Esophagus muscularis mucosa (tissue), 4 donors: Measurements from ENCODE around the gene WAS. TPM values are rescaled to one million over a fixed set of nuclear protein-coding genes. Genes with fewer than 3 reads are reported as not detected.
A peak's percentile ranks its signal among the peaks of the same experiment; 100 is the strongest.
"Not testable (repeated sequence)": the region's sequence is repeated elsewhere in the genome, so short reads cannot be mapped to it uniquely, and the experiment has no call there.

ENCODE experiments used
- DNase-seq: peaks from one replicate; pipeline ENCODE4 v3.0.0-alpha.2; 2017; ENCODE audit errors: extremely low spot score
- H3K27ac ChIP-seq, 4 donors: fragments of 200-600 bp; sonication (generic); replicated peaks in 1 of 4; 1 replicate in 3 of 4; 2 replicates in 1 of 4; pipeline ENCODE4 v1.5.1; 2016 to 2019; ENCODE audit warnings: mild to moderate bottlenecking in 1 of 4
- H3K27me3 ChIP-seq, 4 donors: fragments of 200-600 bp; sonication (generic); one replicate each; pipeline versions ENCODE4 v1.5.1 to v1.6.0; 2016 to 2019
- H3K36me3 ChIP-seq, 4 donors: fragments of 200-600 bp; sonication (generic); one replicate each; pipeline ENCODE4 v1.5.1; 2016 to 2019
- H3K4me1 ChIP-seq, 4 donors: fragments of 200-600 bp; sonication (generic); one replicate each; pipeline ENCODE4 v1.5.1; 2016 to 2019
- H3K4me3 ChIP-seq, 4 donors: fragments of 200-600 bp; sonication (generic); 1 replicate in 2 of 4; 2 replicates in 2 of 4; pipeline ENCODE4 v1.5.1; 2016 to 2019; ENCODE audit warnings: mild to moderate bottlenecking in 4 of 4, moderate library complexity in 1 of 4
- H3K9me3 ChIP-seq, 4 donors: fragments of 200-600 bp; sonication (generic); 1 replicate in 3 of 4; 2 replicates in 1 of 4; pipeline ENCODE4 v1.5.1; 2016 to 2019
- EP300 ChIP-seq: sonication (generic); formaldehyde crosslinking; IDR thresholded peaks from one replicate; pipeline ENCODE4 v1.6.1; 2017; ENCODE audit warnings: antibody characterized with exemption
- POLR2A ChIP-seq: fragments of 450-650 bp; IDR thresholded peaks from one replicate; pipeline ENCODE4 v1.6.1; 2017; ENCODE audit warnings: antibody characterized with exemption, moderate library complexity, mild to moderate bottlenecking, low read depth
- POLR2AphosphoS5 ChIP-seq, 2 donors: sonication (generic); formaldehyde crosslinking; IDR thresholded peaks; one replicate each; pipeline ENCODE4 v1.6.1; 2017; ENCODE audit warnings: antibody characterized with exemption in 2 of 2
- WGBS: methylation state at CpG from one replicate; pipeline ENCODE4 v1.1.5; 2018; 5-methylcytosine and 5-hydroxymethylcytosine counted together
- intact Hi-C: fragments of 100-400 bp; cut with DNase I; formaldehyde crosslinking; loops from one replicate; pipeline ENCODE4 v1.15.1; 2023
- total RNA-seq, 4 donors: library from RNA; depleted of rRNA; stranded (reverse); fragments of >200 nt; gene quantifications; one replicate each; pipeline versions ENCODE4 v1.1.0 to v1.2.1, GENCODE V29; 2016
- TF ChIP-seq, protein P1 (sequence below), 3 experiments: fragments of 200-600 bp in 2 of 3; fragments of 450-650 bp in 1 of 3; sonication (generic) in 2 of 3; IDR thresholded peaks; one replicate each; pipeline ENCODE4 v1.5.1; 2017 to 2019; ENCODE audit warnings: antibody characterized with exemption in 3 of 3, mild to moderate bottlenecking in 2 of 3, moderate library complexity in 1 of 3

WAS gene
- total RNA-seq, 4 donors from 2014 or later = 3.2 to 9.9 (median 7.5) TPM

DNA sequence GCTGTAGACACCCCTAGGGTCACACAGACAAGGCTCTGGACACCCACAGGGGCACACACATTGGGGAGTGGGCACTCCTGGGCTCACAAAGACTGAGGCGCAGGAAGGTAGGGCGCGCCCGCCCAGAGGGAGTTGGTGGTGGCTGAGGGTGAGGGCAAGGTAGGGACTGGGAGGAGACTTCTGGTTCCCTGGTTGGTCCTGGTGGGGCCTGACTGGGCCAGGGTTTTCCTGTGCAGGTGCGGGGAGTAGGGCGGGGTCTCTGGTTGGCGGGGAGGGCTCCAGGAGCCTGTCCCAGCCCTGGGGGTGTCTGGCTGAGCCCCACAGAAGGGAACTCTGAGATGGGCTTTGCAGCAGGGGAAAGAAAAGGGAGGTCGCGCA, 6.7 kb upstream of the WAS start:
- intact Hi-C loops = no loop called here
- H3K27me3 ChIP-seq = no peaks in the 10 kb centered on the region
- peaks cover 4 to 20% (median 16%) of the 10 kb centered on the region in 4 donors for H3K4me1 ChIP-seq
- no peak for DNase-seq
- H3K27ac ChIP-seq = peak overlapping the region; percentile 83 to 90 (median 86)
- H3K9me3 ChIP-seq = no peaks in the 10 kb centered on the region
- H3K36me3 ChIP-seq = no peaks in the 10 kb centered on the region
- TF ChIP-seq POLR2AphosphoS5 (IDR thresholded peaks at IDR 0.05) (no peak), EP300 (no peak), POLR2A (no peak)
- TF ChIP-seq, protein P1, sequence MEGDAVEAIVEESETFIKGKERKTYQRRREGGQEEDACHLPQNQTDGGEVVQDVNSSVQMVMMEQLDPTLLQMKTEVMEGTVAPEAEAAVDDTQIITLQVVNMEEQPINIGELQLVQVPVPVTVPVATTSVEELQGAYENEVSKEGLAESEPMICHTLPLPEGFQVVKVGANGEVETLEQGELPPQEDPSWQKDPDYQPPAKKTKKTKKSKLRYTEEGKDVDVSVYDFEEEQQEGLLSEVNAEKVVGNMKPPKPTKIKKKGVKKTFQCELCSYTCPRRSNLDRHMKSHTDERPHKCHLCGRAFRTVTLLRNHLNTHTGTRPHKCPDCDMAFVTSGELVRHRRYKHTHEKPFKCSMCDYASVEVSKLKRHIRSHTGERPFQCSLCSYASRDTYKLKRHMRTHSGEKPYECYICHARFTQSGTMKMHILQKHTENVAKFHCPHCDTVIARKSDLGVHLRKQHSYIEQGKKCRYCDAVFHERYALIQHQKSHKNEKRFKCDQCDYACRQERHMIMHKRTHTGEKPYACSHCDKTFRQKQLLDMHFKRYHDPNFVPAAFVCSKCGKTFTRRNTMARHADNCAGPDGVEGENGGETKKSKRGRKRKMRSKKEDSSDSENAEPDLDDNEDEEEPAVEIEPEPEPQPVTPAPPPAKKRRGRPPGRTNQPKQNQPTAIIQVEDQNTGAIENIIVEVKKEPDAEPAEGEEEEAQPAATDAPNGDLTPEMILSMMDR (IDR thresholded peaks at IDR 0.05) = no peak
- WGBS = 44% methylated on average over 9 of the region's 9 CpGs
- peak overlapping the region; percentile 67 to 83 (median 76) for H3K4me3 ChIP-seq

DNA sequence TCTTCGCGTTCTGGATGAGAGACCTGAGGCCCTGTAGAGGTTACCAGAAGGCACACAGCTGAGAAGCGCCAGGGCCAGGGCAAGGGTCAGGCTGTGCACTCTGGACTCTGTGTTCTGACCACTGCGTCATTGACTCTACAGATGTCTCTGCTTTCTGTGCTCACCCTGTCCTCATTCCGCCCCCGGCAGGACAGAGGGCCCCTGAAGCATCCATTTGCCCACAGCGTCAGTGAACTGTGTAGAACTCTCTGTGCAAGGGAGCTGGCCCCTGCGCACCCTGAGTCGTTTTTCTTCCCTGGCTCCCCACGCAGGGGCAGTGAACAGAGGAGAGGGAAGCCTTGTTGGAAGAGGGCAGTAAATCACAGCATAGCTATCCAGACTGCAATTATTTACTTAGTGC, 6.1 kb upstream of the WAS start:
- peaks cover 4 to 20% (median 16%) of the 10 kb centered on the region in 4 donors for H3K4me1 ChIP-seq
- intact Hi-C loops = no loop called here
- TF ChIP-seq POLR2A (no peak), EP300 (no peak), POLR2AphosphoS5 (IDR thresholded peaks at IDR 0.05) (no peak)
- TF ChIP-seq, protein P1 (IDR thresholded peaks at IDR 0.05) = no peak
- H3K27me3 ChIP-seq = no peaks in the 10 kb centered on the region
- peak overlapping the region in 2 of 4 donors; percentile 67 to 83 for H3K4me3 ChIP-seq
- DNase-seq = no peak
- 61% methylated on average over 10 of the region's 10 CpGs for WGBS
- H3K9me3 ChIP-seq = no peaks in the 10 kb centered on the region
- H3K36me3 ChIP-seq = no peaks in the 10 kb centered on the region
- H3K27ac ChIP-seq = no peak overlapping the region

DNA sequence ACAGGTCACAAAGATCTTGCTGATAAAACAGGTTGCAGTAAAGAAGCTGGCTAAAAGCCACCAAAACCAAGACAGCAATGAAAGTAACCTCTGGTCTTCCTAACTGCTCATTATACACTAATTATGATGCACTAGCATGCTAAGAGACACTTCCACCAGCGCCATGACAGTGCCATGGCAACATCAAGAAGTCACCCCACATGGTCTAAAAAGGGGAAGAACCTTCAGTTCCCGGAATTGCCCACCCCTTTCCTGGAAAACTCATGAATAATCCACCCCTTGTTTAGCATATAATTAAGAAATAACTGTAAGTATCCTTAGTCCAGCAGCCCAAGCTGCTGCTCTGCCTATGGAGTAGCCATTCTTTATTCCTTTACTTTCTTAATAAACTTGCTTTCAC, 3.1 kb upstream of the WAS start:
- DNase-seq, intact Hi-C loops, H3K9me3 ChIP-seq, H3K36me3 ChIP-seq, H3K4me3 ChIP-seq, H3K27me3 ChIP-seq, H3K27ac ChIP-seq: not testable (repeated sequence)
- peaks cover 2 to 15% (median 11%) of the 10 kb centered on the region in 4 donors for H3K4me1 ChIP-seq
- 24% methylated on average over 2 of the region's 2 CpGs for WGBS

DNA sequence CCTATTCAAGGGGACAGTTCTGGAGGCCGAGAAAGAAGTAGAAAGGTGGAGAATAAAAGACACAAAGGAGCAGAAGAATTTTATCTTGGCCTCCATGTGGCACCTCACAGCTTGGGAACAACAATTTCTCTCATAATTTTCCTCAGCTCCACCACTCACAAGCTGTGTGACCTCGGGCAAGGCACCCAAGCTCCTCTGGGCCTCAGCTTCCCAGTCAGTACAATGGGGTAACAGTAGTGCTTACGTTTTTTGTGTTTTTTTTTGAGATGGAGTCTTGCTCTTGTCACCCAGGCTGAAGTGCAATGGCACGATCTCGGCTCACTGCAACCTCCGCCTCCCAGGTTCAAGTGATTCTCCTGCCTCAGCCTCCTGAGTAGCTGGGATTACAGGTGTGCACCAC, 2.7 kb upstream of the WAS start:
- DNase-seq, H3K36me3 ChIP-seq, intact Hi-C loops, H3K4me3 ChIP-seq, H3K27ac ChIP-seq, H3K9me3 ChIP-seq, H3K27me3 ChIP-seq: not testable (repeated sequence)
- H3K4me1 ChIP-seq = peaks cover 0 to 12% (median 9%) of the 10 kb centered on the region in 4 donors
- WGBS = 73% methylated on average over 6 of the region's 6 CpGs

DNA sequence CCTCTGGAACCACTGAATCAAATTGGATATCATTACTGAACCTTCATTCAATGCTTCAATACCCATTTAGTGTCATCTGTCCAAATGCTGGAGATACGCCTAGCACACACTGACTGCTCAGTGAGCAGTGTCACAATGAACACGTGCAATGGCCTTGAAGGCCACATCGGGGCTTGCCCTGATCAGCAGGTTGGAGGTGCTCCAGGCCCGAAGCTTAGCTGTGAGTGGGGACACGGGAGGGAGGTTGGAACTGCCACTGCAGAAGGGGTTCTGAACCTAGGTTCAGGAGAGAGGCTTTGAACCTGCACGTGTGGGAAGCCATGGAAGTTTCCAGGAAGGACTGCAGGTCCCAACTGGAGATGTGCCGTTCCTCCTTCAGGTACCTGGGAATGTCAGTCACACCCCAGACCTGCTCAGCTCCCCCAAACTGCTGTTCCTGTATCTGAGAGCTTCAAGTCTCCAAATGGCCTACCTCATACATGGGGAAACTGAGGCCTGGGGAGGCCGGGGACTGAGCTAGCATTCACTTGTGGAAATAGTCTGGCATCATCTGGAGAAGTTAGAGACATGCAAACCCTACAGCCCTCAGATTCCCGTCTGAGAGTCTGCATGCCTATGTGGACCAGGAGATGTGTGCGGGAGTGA, 1.9 kb upstream of the WAS start:
- Histone ChIP-seq H3K27me3 (peaks cover 0 to 4% (median 2%) of the 10 kb centered on the region in 4 donors), H3K4me3 (no peak overlapping the region), H3K9me3 (no peaks in the 10 kb centered on the region), H3K4me1 (peaks cover 0 to 12% (median 9%) of the 10 kb centered on the region in 4 donors), H3K27ac (no peak overlapping the region), H3K36me3 (no peaks in the 10 kb centered on the region)
- WGBS = 71% methylated on average over 9 of the region's 10 CpGs
- TF ChIP-seq POLR2A = no peak
- TF ChIP-seq POLR2AphosphoS5 (IDR thresholded peaks at IDR 0.05) = no peak
- TF ChIP-seq, protein P1 (IDR thresholded peaks at IDR 0.05) = no peak
- no peak for TF ChIP-seq EP300
- DNase-seq = no peak
- intact Hi-C loops = no loop called here

DNA sequence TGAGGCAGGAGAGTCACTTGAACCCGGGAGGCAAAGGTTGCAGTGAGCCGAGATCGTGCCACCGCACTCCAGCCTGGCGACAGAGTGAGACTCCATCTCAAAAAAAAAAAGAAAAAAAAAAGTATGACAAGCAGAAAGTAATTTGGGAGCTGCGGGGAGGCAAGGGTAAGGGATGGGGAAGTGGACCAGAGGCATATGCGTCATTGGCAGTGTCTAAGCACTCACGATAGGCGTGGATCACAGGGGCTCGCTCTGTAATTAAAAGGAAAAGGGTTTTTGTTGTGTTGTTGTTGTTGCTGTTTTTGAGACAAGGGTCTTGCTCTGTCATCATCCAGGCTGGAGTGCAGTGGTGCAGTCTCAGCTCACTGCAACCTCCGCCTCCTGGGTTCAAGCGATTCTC, 804 bp upstream of the WAS start:
- intact Hi-C loops, DNase-seq: not testable (repeated sequence)

More for the DNA sequence above, 804 bp upstream of the WAS start:
- not testable (repeated sequence) for H3K4me3 ChIP-seq, H3K4me1 ChIP-seq, H3K36me3 ChIP-seq, H3K9me3 ChIP-seq, H3K27me3 ChIP-seq
- H3K27ac ChIP-seq = peak overlapping the region in 2 of 4 donors; percentile 1 to 20
- WGBS = 84% methylated on average over 12 of the region's 12 CpGs
